ENCODE data around the gene RPS18. TPM values are rescaled to one million over a fixed set of nuclear protein-coding genes. Genes with fewer than 3 reads are reported as not detected.

RPS18 gene
- total RNA-seq, 1 experiment from 2014 or later = 4,062 TPM

GRCh38 chr6:33321227-33321626, 49.4 kb downstream of the RPS18 start:
- TF ChIP-seq EGR1 (IDR thresholded peaks at IDR 0.05; ENCODE audit: low read depth) (no peak), ZFX (IDR thresholded peaks at IDR 0.05) (no peak), EZH2phosphoT487 (IDR thresholded peaks at IDR 0.05; ENCODE audit: borderline replicate concordance) (no peak), CEBPB (IDR thresholded peaks at IDR 0.05; ENCODE audit: low read depth) (no peak), FOSL1 (IDR thresholded peaks at IDR 0.05; ENCODE audit: low read depth) (no peak), ATF3 (IDR thresholded peaks at IDR 0.05) (no peak), CBX3 (IDR thresholded peaks at IDR 0.05; ENCODE audit: low read depth) (no peak), ELF1 (IDR thresholded peaks at IDR 0.05; ENCODE audit: borderline replicate concordance, low read depth) (no peak), POLR2AphosphoS5 (IDR thresholded peaks at IDR 0.05; ENCODE audit: low read depth, low read length) (no peak), ZBTB33 (IDR thresholded peaks at IDR 0.05; ENCODE audit: extremely low read depth, insufficient replicate concordance, low read length) (no peak), SP1 (IDR thresholded peaks at IDR 0.05; ENCODE audit: low read depth) (no peak), EZH2 (IDR thresholded peaks at IDR 0.05) (no peak), TCF7L2 (IDR thresholded peaks at IDR 0.05; ENCODE audit: borderline replicate concordance, extremely low read depth, insufficient read depth, insufficient read length) (no peak), RAD21 (IDR thresholded peaks at IDR 0.05; ENCODE audit: low read depth) (no peak)
- Histone ChIP-seq H3K9me3 (ENCODE audit: control insufficient read depth in 1 of 2, insufficient read depth in 1 of 2, low read depth in 1 of 2, low read length in 2 of 2) (no peaks in the 10 kb centered on the region), H2AFZ (ENCODE audit: low read depth, low read length, poor library complexity, severe bottlenecking) (no peak overlapping the region), H3K4me2 (ENCODE audit: low read length) (peak overlapping the region; percentile 100), H3K4me1 (ENCODE audit: control insufficient read depth in 1 of 2, insufficient read depth in 2 of 2, low read length in 2 of 2) (peaks cover 30 to 60% of the 10 kb centered on the region in 2 experiments), H3K9ac (ENCODE audit: low read length) (peak overlapping the region; percentile 94; the same call in 1 of the 2 replicates), H3K36me3 (ENCODE audit: control insufficient read depth in 1 of 2, insufficient read depth in 2 of 2, low read length in 2 of 2) (peaks cover 22 to 29% of the 10 kb centered on the region in 2 experiments; a peak in 3 of 4 replicates), H4K20me1 (ENCODE audit: insufficient read depth) (no peaks in the 10 kb centered on the region), H3K27ac (ENCODE audit: low read depth, low read length) (peak overlapping the region; percentile 57; the same call in 1 of the 2 replicates), H3K4me3 (replicated peaks in 1 of 2; ENCODE audit: low read depth in 1 of 2, low read length in 2 of 2) (peak overlapping the region in 1 of 2 experiments; percentile 86; a peak in 2 of 4 replicates), H3K79me2 (ENCODE audit: insufficient read depth, low read length) (peaks cover 41% of the 10 kb centered on the region), H3K9me2 (ENCODE audit: insufficient read depth) (no peaks in the 10 kb centered on the region), H3K27me3 (ENCODE audit: insufficient read depth, low read length) (no peaks in the 10 kb centered on the region)
- intact Hi-C loops (cut with micrococcal nuclease) = no loop called here
- no peak for DNase-seq (ENCODE audit: low read depth, low spot score)
- ChIA-PET CTCF (no interaction called here), RAD21 (ENCODE audit: low non-redundant PET in 1 of 2, low total read pairs in 2 of 2, uncharacterized antibody in 2 of 2, unreplicated experiment in 2 of 2) (no interaction called here), POLR2A (no interaction called here)
- BruUV-seq (replicated peaks) = no TSS peak
- ATAC-seq = no peak
